IPS-15b (cell line): ENCODE results near the gene CD247.

Experiments
- H3K27me3 ChIP-seq: one replicate; pipeline ENCODE4 v1.6.1; 2013; ENCODE audit warnings: low read length; ENCODE audit not compliant: control insufficient read depth, insufficient read depth
- H3K36me3 ChIP-seq: one replicate; pipeline ENCODE4 v1.6.1; 2013; ENCODE audit warnings: low read length; ENCODE audit not compliant: control insufficient read depth, insufficient read depth
- H3K4me1 ChIP-seq: one replicate; pipeline ENCODE4 v1.6.1; 2013; ENCODE audit warnings: mild to moderate bottlenecking, low read length; ENCODE audit not compliant: control insufficient read depth, insufficient read depth
- H3K4me3 ChIP-seq: one replicate; pipeline ENCODE4 v1.5.1; 2013; ENCODE audit warnings: low read depth, low read length
- H3K9ac ChIP-seq: one replicate; pipeline ENCODE4 v1.6.1; 2013; ENCODE audit warnings: low read depth, mild to moderate bottlenecking, low read length
- H3K9me3 ChIP-seq: one replicate; pipeline ENCODE4 v1.6.1; 2013; ENCODE audit warnings: mild to moderate bottlenecking, low read length; ENCODE audit not compliant: control insufficient read depth, insufficient read depth

Gene CD247

GRCh38 chr1:167491586-167492461 is 26.5 kb downstream of the CD247 start:
- no peak overlapping the region for H3K4me3 ChIP-seq
- H3K4me1 ChIP-seq: peaks cover 19% of the 10 kb centered on the region
- no peaks in the 10 kb centered on the region for H3K9me3 ChIP-seq
- no peak overlapping the region for H3K9ac ChIP-seq
- H3K27me3 ChIP-seq: no peaks in the 10 kb centered on the region
- no peaks in the 10 kb centered on the region for H3K36me3 ChIP-seq

- H3K4me1 ChIP-seq: peaks cover 19% of the 10 kb centered on the region
- H3K36me3 ChIP-seq: no peaks in the 10 kb centered on the region
- no peaks in the 10 kb centered on the region for H3K27me3 ChIP-seq
- no peaks in the 10 kb centered on the region for H3K9me3 ChIP-seq
- H3K9ac ChIP-seq: no peak overlapping the region
- H3K4me3 ChIP-seq: no peak overlapping the region
Observed at GRCh38 chr1:167490765-167491164, 27.6 kb downstream of the CD247 start.

GRCh38 chr1:167489571-167490340 is 28.6 kb downstream of the CD247 start:
- H3K9me3 ChIP-seq: no peaks in the 10 kb centered on the region
- H3K36me3 ChIP-seq: no peaks in the 10 kb centered on the region
- H3K9ac ChIP-seq: no peak overlapping the region
- peaks cover 22% of the 10 kb centered on the region for H3K4me1 ChIP-seq
- peak overlapping the region; percentile 36 for H3K4me3 ChIP-seq
- no peaks in the 10 kb centered on the region for H3K27me3 ChIP-seq

GRCh38 chr1:167488786-167489185 is 29.5 kb downstream of the CD247 start:
- H3K9ac ChIP-seq: no peak overlapping the region
- H3K27me3 ChIP-seq: no peaks in the 10 kb centered on the region

GRCh38 chr1:167487614-167488013 is 30.7 kb downstream of the CD247 start:
- H3K27me3 ChIP-seq: no peaks in the 10 kb centered on the region
- H3K36me3 ChIP-seq: no peaks in the 10 kb centered on the region
- no peaks in the 10 kb centered on the region for H3K9me3 ChIP-seq
- peaks cover 21% of the 10 kb centered on the region for H3K4me1 ChIP-seq
- H3K9ac ChIP-seq: no peak overlapping the region
- no peak overlapping the region for H3K4me3 ChIP-seq

More at GRCh38 chr1:167488786-167489185, 29.5 kb downstream of the CD247 start:
- Histone ChIP-seq H3K4me3 (no peak overlapping the region), H3K9me3 (no peaks in the 10 kb centered on the region), H3K36me3 (no peaks in the 10 kb centered on the region), H3K4me1 (peaks cover 22% of the 10 kb centered on the region)

- H3K4me3 ChIP-seq: no peak overlapping the region
- H3K9me3 ChIP-seq: no peaks in the 10 kb centered on the region
- H3K9ac ChIP-seq: no peak overlapping the region
- no peaks in the 10 kb centered on the region for H3K27me3 ChIP-seq
- H3K36me3 ChIP-seq: no peaks in the 10 kb centered on the region
- peaks cover 16% of the 10 kb centered on the region for H3K4me1 ChIP-seq
Observed at GRCh38 chr1:167486090-167486824, 32.1 kb downstream of the CD247 start.

- no peaks in the 10 kb centered on the region for H3K27me3 ChIP-seq
- no peak overlapping the region for H3K9ac ChIP-seq
Observed at GRCh38 chr1:167484726-167485502, 33.4 kb downstream of the CD247 start.

GRCh38 chr1:167483790-167484189 is 34.5 kb downstream of the CD247 start:
- H3K4me1 ChIP-seq: peaks cover 6% of the 10 kb centered on the region
- H3K36me3 ChIP-seq: no peaks in the 10 kb centered on the region
- no peak overlapping the region for H3K4me3 ChIP-seq
- no peaks in the 10 kb centered on the region for H3K9me3 ChIP-seq
- no peaks in the 10 kb centered on the region for H3K27me3 ChIP-seq
- no peak overlapping the region for H3K9ac ChIP-seq

More at GRCh38 chr1:167484726-167485502, 33.4 kb downstream of the CD247 start:
- Histone ChIP-seq H3K9me3 (no peaks in the 10 kb centered on the region), H3K4me1 (peaks cover 16% of the 10 kb centered on the region), H3K4me3 (no peak overlapping the region), H3K36me3 (no peaks in the 10 kb centered on the region)

GRCh38 chr1:167482184-167482583 is 36.1 kb downstream of the CD247 start:
- no peaks in the 10 kb centered on the region for H3K9me3 ChIP-seq
- H3K4me3 ChIP-seq: no peak overlapping the region
- H3K9ac ChIP-seq: no peak overlapping the region
- peaks cover 3% of the 10 kb centered on the region for H3K4me1 ChIP-seq
- H3K36me3 ChIP-seq: no peaks in the 10 kb centered on the region
- H3K27me3 ChIP-seq: no peaks in the 10 kb centered on the region

- H3K4me3 ChIP-seq: no peak overlapping the region
- H3K9ac ChIP-seq: no peak overlapping the region
- H3K9me3 ChIP-seq: no peaks in the 10 kb centered on the region
- H3K36me3 ChIP-seq: no peaks in the 10 kb centered on the region
- H3K27me3 ChIP-seq: no peaks in the 10 kb centered on the region
- H3K4me1 ChIP-seq: no peaks in the 10 kb centered on the region
Observed at GRCh38 chr1:167479331-167479979, 38.9 kb downstream of the CD247 start.
